Keratinocyte (primary cell): ENCODE measurements around the gene FGFBP1.

Experiments
- EZH2 ChIP-seq: IDR thresholded peaks from one replicate; pipeline ENCODE4 v1.6.1; 2012; ENCODE audit warnings: inconsistent platforms, mild to moderate bottlenecking, low read length, moderate library complexity
- TF ChIP-seq, protein P1 (sequence below), 3 experiments: IDR thresholded peaks in 1 of 3; conservative IDR thresholded peaks in 1 of 3; optimal IDR thresholded peaks in 1 of 3; 2 replicates in 2 of 3; 3 replicates in 1 of 3; pipeline versions ENCODE3 to v1.5.1; 2011; ENCODE audit warnings: low read length in 3 of 3, mild to moderate bottlenecking in 3 of 3, moderate library complexity in 2 of 3, control low read depth in 1 of 3, inconsistent platforms in 1 of 3; ENCODE audit not compliant: insufficient read depth in 2 of 3; ENCODE audit errors: extremely low read depth in 1 of 3

DNA sequence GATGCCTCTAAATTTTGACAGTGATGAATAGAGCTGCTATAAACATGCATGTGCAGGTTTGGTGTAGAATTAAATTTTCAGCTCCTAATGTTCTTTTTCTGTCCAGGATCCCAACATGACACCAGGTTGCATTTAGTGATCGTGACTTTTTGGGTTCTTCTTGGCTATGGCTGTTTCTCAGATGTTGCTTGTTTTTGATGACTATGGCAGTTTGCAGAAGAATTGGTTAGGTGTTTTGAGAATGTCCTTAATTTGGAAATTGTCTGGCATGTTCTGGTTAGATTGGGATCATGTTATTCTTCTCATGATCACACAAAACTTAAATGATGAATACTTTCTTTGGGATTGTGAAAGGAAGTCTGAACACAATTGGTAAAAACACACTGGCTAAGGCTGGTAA lies 3.7 kb upstream of the FGFBP1 start:
- TF ChIP-seq, protein P1, sequence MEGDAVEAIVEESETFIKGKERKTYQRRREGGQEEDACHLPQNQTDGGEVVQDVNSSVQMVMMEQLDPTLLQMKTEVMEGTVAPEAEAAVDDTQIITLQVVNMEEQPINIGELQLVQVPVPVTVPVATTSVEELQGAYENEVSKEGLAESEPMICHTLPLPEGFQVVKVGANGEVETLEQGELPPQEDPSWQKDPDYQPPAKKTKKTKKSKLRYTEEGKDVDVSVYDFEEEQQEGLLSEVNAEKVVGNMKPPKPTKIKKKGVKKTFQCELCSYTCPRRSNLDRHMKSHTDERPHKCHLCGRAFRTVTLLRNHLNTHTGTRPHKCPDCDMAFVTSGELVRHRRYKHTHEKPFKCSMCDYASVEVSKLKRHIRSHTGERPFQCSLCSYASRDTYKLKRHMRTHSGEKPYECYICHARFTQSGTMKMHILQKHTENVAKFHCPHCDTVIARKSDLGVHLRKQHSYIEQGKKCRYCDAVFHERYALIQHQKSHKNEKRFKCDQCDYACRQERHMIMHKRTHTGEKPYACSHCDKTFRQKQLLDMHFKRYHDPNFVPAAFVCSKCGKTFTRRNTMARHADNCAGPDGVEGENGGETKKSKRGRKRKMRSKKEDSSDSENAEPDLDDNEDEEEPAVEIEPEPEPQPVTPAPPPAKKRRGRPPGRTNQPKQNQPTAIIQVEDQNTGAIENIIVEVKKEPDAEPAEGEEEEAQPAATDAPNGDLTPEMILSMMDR (optimal IDR thresholded peaks at IDR 0.05 in 1 of 3, IDR thresholded peaks at IDR 0.05 in 1 of 3, conservative IDR thresholded peaks at IDR 0.05 in 1 of 3; ENCODE audit: extremely low read depth in 1 of 3, insufficient read depth in 2 of 3, low read length in 3 of 3) = no peak
- TF ChIP-seq EZH2 = no peak
